HT1080 (cell line): ENCODE data around the gene KMT2E. TPM values are rescaled to one million over a fixed set of nuclear protein-coding genes. Genes with fewer than 3 reads are reported as not detected.

Experiments
- DNase-seq: peaks from one replicate; pipeline ENCODE4 v3.0.0-alpha.2; 2015; ENCODE audit warnings: low read depth
- total RNA-seq: library from RNA; depleted of rRNA; stranded (reverse); fragments of >200 nt; shearing (Covaris generic); gene quantifications from 2 replicates; pipeline ENCODE4 v1.2.3, GENCODE V29; 2014

Gene KMT2E
- total RNA-seq, 1 experiment from 2014 or later, result 23.3 TPM

- no peak for DNase-seq
Observed at GRCh38 chr7:105073143-105073542, 59.1 kb downstream of the KMT2E start.

- no peak for DNase-seq
Observed at GRCh38 chr7:105079348-105079747, 65.3 kb downstream of the KMT2E start.

GRCh38 chr7:105084581-105084980 lies 70.6 kb downstream of the KMT2E start:
- no peak for DNase-seq

GRCh38 chr7:105086850-105087249 lies 72.8 kb downstream of the KMT2E start:
- DNase-seq, result no peak

GRCh38 chr7:105087981-105088380 lies 74.0 kb downstream of the KMT2E start:
- no peak for DNase-seq

- DNase-seq, result no peak
Observed at GRCh38 chr7:105088456-105088855, 74.5 kb downstream of the KMT2E start.

GRCh38 chr7:105094966-105095365 lies 81.0 kb downstream of the KMT2E start:
- DNase-seq, result no peak

GRCh38 chr7:105096306-105096705 lies 82.3 kb downstream of the KMT2E start:
- no peak for DNase-seq

- peak; percentile 82 for DNase-seq
Observed at GRCh38 chr7:105097619-105098018, 83.6 kb downstream of the KMT2E start.

- peak; percentile 10 for DNase-seq
Observed at GRCh38 chr7:105098863-105099515, 85.0 kb downstream of the KMT2E start.

- DNase-seq, result no peak
Observed at GRCh38 chr7:105101864-105102263, 87.9 kb downstream of the KMT2E start.

- DNase-seq, result no peak
Observed at GRCh38 chr7:105102557-105103352, 88.8 kb downstream of the KMT2E start.

GRCh38 chr7:105105579-105105978 lies 91.6 kb downstream of the KMT2E start:
- no peak for DNase-seq

- DNase-seq, result no peak
Observed at GRCh38 chr7:105106473-105106872, 92.5 kb downstream of the KMT2E start.

- DNase-seq, result no peak
Observed at GRCh38 chr7:105107458-105107857, 93.5 kb downstream of the KMT2E start.

GRCh38 chr7:105112440-105113418 lies 98.7 kb downstream of the KMT2E start:
- DNase-seq, result no peak

GRCh38 chr7:105118612-105119600 lies 104.9 kb downstream of the KMT2E start:
- DNase-seq, result no peak

- DNase-seq, result no peak
Observed at GRCh38 chr7:105122619-105123018, 108.6 kb downstream of the KMT2E start.

- no peak for DNase-seq
Observed at GRCh38 chr7:105125745-105126144, 111.7 kb downstream of the KMT2E start.

GRCh38 chr7:105126436-105126975 lies 112.5 kb downstream of the KMT2E start:
- DNase-seq, result no peak
